ELR (cell line): Measurements from ENCODE around the gene FOXI2.

ENCODE experiments used
- DNase-seq: peaks from one replicate; pipeline ENCODE4 v3.0.0-alpha.2; 2015; ENCODE audit warnings: low read depth

FOXI2 gene

GRCh38 chr10:127736915-127737562 lies at the start of gene FOXI2:
Gene FOXI2, plus strand, starts transcription at chr10:127737185. Its CDS starts 89 bp downstream, at chr10:127737274.
- DNase-seq: no peak

DNA sequence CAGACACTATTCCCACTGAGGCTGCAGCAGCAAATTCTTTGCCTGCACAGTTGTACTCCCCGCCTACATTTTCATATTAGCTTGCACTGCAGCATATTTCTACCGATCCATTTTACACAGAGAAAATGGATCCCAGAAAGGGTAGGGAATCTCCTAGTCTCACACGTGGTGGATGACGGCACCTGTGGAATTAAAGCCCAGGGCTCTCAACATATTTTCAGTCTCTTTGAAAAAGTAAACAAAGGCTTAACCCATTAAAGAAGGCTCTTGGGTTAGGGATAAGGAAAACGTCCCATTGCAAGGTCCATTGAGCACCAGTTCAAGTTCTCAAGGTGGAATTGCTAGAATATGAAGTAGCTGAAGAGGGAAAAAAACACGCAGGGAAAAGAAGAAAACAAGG lies 49.4 kb upstream of the FOXI2 start:
- DNase-seq: no peak

DNA sequence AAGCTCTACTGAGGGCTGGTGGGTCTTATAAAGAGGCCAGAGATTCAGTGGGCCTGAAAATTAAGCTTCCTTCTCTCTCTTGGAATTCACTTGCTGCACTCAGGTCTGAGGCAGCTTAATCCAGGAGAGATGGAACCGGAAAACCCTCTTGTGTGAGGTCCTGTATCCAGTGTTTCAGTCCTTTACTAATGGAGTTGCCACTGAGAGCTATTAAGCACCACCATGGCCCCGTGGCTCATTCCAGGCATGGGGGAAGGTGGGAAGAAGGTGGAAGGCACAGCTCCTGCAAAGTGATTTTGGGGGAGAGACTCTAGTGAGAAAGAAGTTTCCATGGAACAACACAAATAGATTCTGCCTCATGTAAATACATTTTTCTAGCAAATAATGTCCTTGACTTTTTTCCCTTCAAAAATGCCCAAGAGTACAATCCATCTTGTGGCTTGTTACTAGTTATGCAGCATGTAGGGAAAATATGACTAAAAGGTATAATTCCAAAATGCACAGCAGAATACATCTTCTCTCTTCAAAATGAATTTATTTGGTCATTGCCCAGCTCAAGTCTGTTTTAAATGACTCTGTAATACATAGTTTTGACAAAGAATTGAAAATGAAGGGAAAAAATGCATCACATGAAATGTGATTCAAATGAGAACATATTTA lies 46.7 kb upstream of the FOXI2 start:
- DNase-seq: no peak

GRCh38 chr10:127694580-127695193 lies 42.3 kb upstream of the FOXI2 start:
- DNase-seq: peak; percentile 33

DNA sequence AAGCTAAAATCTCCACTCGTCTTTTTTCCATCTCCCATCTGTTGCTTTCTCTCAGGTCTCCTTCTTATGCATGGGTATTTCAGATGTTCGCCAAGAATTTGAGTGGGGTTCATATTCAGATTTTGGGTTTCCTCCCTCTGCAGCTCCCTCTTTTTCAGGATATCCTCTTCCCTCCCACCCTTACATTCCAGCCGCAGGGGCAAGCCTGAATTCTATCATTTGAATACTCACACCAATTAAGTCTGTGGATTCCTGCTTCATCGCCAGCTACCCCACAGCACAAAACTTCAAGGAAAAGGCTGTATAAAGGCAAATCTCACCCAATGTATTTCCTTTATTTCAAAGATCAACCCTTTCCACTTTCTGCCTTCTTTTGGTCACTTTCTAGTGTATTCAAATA lies 41.6 kb upstream of the FOXI2 start:
- no peak for DNase-seq

DNA sequence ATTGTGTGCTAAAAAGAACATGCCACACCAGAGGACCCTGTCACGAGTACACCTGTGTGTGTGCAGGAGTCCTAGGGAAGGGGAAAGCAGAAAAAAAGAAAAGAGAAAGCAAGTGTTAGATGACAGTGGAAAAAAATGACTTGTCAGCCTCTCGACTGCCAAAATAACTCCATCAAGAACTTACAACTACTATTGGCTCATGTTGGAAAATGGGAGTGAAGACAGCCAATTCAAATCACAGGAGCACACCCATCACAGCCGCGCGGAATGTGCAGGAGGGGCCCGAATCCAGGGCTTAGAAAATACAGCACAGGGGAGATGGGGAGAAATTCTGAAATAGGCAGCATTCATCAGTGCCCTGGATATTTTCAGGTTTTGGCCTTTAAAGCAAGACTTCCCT lies 38.1 kb upstream of the FOXI2 start:
- DNase-seq: no peak

GRCh38 chr10:127699311-127699710 lies 37.7 kb upstream of the FOXI2 start:
- DNase-seq: no peak

- no peak for DNase-seq
Observed at GRCh38 chr10:127702271-127702670, 34.7 kb upstream of the FOXI2 start.

DNA sequence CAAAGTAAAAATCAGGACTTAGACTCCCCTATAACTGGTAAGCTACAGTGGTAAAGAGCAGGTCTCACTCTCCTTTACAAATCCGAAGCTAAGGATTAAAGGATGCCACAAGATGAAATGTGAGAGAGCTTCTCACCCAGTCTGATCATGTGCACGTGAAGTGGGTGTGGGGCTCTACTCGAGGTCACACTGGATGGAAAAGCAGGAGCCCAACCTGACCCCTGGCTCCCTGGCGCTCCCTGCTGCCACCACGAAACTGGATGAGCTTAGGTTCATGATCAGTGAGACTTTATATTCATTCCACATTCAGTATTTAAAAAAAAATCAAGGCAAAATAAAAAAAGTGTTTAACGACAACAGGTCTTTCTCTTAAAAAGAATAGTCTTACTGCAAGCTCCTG lies 21.7 kb upstream of the FOXI2 start:
- DNase-seq: no peak

DNA sequence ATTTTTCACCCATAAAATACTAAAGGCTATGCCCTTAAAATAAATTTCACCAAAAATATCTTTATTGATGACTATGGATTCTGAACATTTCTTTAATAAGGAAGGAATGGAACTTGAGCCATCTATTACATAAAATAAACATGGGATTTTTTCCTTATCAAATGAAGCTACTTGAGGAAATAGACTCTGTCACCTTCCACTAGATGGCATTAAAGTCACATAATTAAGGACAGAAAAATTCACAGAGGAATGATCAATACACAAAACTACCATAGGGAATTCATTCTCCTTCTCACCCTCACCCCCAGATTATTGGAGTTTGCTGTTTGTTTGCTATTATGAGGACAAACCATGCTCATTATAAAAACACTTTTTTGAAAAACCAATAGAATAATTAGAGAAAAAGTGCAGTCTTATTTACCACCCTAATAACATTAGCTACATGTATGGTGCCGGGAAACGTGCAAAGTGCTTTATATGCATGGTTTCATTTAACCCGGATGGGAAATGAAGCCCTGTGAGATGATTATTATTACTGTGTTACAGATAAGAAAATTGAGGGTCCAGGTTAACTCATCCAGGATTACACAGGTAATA lies 21.1 kb upstream of the FOXI2 start:
- DNase-seq: peak; percentile 26

- DNase-seq: no peak
Observed at GRCh38 chr10:127720142-127720541, 16.8 kb upstream of the FOXI2 start.

GRCh38 chr10:127720903-127721302 lies 16.1 kb upstream of the FOXI2 start:
- DNase-seq: no peak

DNA sequence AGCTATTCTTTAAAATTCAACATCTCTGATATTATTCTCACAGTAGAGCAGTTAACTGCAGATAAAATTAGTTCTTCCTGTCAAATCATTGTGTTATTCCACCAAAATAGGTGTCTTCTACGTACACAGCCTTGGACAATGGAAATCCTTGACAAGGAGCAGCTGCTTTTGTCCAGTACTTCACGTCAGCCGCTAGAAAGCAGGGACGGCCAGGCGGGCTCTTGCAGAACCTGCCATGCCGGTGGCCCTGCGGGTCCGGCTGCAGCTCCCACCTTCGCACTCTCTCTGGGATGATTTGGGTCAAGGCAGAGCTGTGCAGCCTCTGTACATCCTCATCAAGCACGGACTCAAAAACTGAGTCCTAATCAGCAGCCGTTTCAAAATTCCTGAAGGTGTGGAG lies 2.2 kb upstream of the FOXI2 start:
- no peak for DNase-seq

DNA sequence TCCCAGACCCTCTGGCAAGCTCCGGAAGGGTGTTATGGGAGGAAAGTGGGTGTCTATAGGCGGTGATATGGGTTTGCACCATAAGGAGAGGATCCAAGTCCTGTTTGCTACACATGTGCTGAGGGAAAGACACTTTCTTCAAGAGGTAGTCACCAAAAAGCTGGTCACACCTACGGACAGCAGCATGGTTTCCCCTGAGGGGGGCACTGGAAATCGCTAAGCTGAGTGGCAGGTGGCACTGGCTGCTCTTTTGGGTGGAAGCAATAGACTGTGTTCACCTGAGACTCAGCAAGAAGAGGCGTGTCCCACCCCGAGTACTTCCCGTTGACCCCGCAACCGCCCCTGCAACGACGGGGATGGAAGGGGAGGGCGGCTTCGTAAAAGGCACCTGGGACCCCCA lies 1.8 kb upstream of the FOXI2 start:
- no peak for DNase-seq

DNA sequence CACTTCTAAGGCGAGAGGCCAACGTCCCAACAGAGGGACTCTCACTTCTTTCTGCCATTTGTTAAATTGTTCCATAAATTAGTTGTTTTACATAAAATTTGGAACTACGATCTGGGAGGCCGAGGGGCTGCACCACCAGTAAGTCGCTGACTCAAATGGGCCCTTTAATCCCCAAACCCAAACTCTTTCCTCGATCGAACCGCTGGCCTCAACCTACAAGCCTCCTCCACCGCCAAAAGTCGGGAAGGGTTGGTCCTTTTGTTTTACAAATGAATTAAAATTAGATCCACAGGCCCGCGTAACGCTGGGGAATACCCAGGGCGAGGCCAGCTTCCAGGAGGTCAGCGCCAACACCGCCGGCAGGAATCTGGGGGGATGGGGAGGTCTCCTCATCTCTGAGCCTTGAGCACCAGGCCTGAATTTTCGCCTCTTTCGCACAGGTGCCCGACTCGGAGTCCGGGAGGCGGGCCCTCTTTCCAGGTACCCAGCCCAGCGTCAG lies 1.2 kb upstream of the FOXI2 start:
- DNase-seq: no peak

DNA sequence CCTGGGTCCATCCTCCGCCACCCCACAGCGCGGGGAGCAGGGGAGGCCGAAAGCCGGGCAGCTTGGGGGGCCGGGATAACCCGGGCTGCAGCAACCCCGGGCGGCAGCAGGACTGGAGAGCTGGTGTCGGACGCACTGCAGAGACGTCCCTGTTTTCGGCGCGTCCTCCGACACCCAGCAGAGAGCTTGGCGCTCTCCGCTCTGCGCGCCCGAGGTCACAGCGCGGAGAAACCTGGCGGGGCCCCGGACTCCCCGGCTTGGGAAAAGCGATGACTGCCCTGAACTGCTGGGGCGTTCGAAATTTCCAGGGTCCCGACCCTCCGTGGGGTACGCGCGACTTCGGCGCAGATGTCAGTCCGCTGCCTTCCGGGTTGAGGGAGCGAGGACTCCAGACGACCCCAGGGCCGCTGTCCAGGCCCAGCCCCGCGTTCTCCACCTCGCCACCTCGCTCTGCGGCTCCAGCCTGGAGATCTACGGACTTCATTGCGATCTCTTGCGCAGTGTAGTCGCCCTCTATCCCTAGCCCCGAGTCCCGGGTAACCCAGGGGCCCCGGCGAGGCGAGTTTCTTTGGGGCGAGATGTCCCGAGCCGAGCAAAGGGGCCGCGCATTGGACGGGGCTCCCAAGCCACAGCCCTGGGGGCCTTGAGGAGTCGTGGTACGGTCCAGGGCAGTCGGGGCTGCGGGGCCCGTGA lies 617 bp upstream of the FOXI2 start:
- DNase-seq: no peak

DNA sequence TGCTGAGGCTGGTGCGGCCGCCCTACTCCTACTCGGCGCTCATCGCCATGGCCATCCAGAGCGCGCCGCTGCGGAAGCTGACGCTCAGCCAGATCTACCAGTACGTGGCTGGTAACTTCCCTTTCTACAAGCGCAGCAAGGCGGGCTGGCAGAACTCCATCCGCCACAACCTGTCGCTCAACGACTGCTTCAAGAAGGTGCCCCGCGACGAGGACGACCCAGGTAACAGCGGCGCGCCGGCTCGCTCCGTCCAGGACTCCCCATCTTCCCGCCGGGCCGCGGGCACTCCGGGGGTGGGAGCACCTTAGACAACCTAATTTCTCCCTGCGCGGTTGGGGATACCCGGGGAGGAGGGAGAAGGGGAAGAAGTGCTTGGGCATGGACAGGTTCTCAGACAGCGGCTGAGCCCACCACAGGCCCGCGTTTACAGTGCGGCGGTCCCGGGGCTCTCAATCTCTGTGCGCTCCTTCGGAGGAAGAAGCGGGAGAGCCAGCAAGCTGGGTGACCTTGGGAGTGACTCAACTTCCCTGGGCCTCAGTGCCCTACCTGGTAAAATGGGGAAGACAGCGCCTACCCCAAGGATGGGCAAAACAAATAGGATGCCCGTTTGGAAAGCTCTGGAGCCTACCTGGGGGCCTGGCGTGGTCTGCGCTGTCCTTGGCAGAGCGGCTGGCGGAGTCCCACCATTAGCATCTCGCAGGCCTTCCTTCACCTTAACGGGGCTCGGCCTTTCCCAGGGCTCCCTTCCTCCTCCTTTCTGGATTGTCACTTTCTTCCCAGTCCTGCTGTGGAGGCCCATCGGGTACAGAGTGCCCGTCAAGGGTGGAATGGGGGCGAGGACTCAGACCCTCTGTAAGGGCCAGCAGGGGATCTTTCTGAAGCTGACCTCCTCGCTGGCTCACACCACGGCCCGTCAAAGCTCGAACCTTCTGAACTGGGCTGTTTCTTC lies 852 bp downstream of the FOXI2 start:
- no peak for DNase-seq

GRCh38 chr10:127738512-127739424 lies 1.8 kb downstream of the FOXI2 start:
- no peak for DNase-seq

DNA sequence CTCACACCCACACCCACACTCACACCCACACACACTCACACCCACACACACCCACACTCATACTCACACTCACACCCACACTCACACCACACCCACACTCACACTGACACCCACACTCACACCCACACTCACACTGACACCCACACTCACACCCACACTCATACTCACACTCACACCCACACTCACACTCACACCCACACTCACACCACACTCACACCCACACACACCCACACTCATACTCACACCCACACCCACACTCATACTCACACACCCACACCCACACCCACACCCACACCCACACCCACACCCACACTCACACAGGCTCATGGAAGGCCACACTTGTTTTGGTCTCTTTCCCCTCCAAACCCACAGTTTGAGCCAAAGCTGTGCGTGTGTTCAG lies 2.9 kb downstream of the FOXI2 start:
- no peak for DNase-seq

DNA sequence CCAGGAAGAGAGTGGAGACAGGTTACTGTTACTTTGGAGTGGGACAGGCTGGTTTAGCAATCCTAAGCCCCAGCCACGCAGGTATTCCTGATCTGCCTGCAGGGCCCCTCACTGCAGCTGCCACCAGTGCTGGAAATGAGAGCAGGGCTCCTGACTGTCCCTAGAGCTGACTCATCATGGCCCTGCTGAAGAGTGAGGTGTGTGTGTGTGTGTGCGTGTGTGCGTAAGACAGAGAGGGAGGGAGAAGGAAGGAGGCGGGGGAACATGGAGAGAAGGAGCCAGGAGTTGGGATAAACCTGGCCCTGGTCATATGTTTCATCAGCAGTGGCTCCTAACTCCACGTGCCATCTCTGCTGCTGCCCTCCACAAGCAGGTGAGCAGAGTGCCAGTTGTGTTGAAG lies 3.6 kb downstream of the FOXI2 start:
- DNase-seq: no peak
